Adrenal gland (tissue), 12 donors: ENCODE results near the gene GPSM1. TPM values are rescaled to one million over a fixed set of nuclear protein-coding genes. Genes with fewer than 3 reads are reported as not detected.

Experiments
- DNase-seq, 7 donors: peaks; one replicate each; pipeline ENCODE4 v3.0.0-alpha.2; 2019 to 2020
- H3K27ac ChIP-seq, 5 donors: fragments of 200-600 bp; sonication (generic) in 4 of 5; 1 replicate in 3 of 5; 2 replicates in 2 of 5; pipeline versions ENCODE4 v1.5.1 to v1.8.0; 2016 to 2020; ENCODE audit warnings: mild to moderate bottlenecking in 1 of 5
- H3K27me3 ChIP-seq: fragments of 200-600 bp; 2 replicates; pipeline ENCODE4 v1.8.0; 2021
- H3K36me3 ChIP-seq, 2 donors: fragments of 200-600 bp; replicated peaks in 1 of 2; 1 replicate in 1 of 2; 2 replicates in 1 of 2; pipeline versions ENCODE4 v1.5.1 to v1.8.0; 2018 to 2022
- H3K4me1 ChIP-seq, 2 donors: fragments of 200-600 bp; replicated peaks in 1 of 2; 1 replicate in 1 of 2; 2 replicates in 1 of 2; pipeline versions ENCODE4 v1.5.1 to v1.8.0; 2018 to 2021
- H3K4me3 ChIP-seq, 4 donors: fragments of 200-600 bp; sonication (generic) in 3 of 4; one replicate each; pipeline ENCODE4 v1.5.1; 2016 to 2018
- H3K9me3 ChIP-seq, 3 donors: fragments of 200-600 bp; sonication (generic) in 1 of 3; replicated peaks in 1 of 3; 1 replicate in 2 of 3; 2 replicates in 1 of 3; pipeline versions ENCODE4 v1.5.1 to v1.8.0; 2016 to 2021
- CTCF ChIP-seq, 6 experiments: fragments of 450-650 bp in 4 of 6; fragments of 200-600 bp in 2 of 6; sonication (generic) in 1 of 6; IDR thresholded peaks; 1 replicate in 5 of 6; 2 replicates in 1 of 6; pipeline versions ENCODE4 v1.5.1 to v1.8.0; 2016 to 2021; ENCODE audit warnings: antibody characterized with exemption in 6 of 6, mild to moderate bottlenecking in 2 of 6, moderate library complexity in 1 of 6
- POLR2A ChIP-seq, 2 donors: fragments of 450-650 bp; IDR thresholded peaks; one replicate each; pipeline ENCODE4 v1.6.1; 2017; ENCODE audit warnings: antibody characterized with exemption in 2 of 2, mild to moderate bottlenecking in 2 of 2, moderate library complexity in 1 of 2
- WGBS, 4 donors: extraction: QIAGEN DNeasy Blood & Tissue Kit in 2 of 4; methylation state at CpG; one replicate each; pipeline versions ENCODE4 v1.1.5 to v1.1.7; 2013 to 2017; 5-methylcytosine and 5-hydroxymethylcytosine counted together
- intact Hi-C, 2 donors: fragments of 100-400 bp; cut with DNase I; formaldehyde crosslinking; loops; one replicate each; pipeline versions ENCODE4 v1.14.1 to v1.15.0; 2022 to 2023
- polyA plus RNA-seq, 3 donors: library from polyadenylated mRNA; stranded (reverse); fragments of 200-250 nt in 2 of 3; fragments of 350-450 nt in 1 of 3; fragmentation: Illumina TruSeq in 1 of 3; extraction: RNeasy Lipid Tissue Mini Kit (QIAGEN cat#74804) in 1 of 3; gene quantifications; one replicate each; pipeline ENCODE4 v1.2.3, GENCODE V29; 2013 to 2014
- total RNA-seq, 9 donors: library from RNA; depleted of rRNA in 4 of 9; stranded (reverse); fragments of >200 nt in 4 of 9; fragments of 120-200 nt in 1 of 9; fragmentation: NEBNext Ultra II Directional in 1 of 9; extraction: Animal tissue kit (Norgen Biotek cat#: 25700) in 1 of 9; gene quantifications; one replicate each; pipeline versions ENCODE4 v1.1.0 to v1.2.4, GENCODE V29; 2013 to 2023
- donor health status: healthy with polysubstance abuse.
- donor health status: Bipolar disorder and iron deficiency.
- donor health status: DM: yes; HTN: yes; CAD: no.
- donor health status: DM: no; HTN: no; CAD: no.
- donor health status: DM: no; HTN: no; CAD: no.
- donor health status: DM: yes; HTN: yes; CAD: no.

GPSM1 gene
- total and polyA plus RNA-seq, 12 donors = 2.9 to 50.4 (median 17.2) TPM

- Histone ChIP-seq H3K27ac (no peak overlapping the region), H3K9me3 (no peaks in the 10 kb centered on the region), H3K36me3 (peaks cover 0 to 86% of the 10 kb centered on the region in 2 donors), H3K4me3 (no peak overlapping the region), H3K4me1 (no peaks in the 10 kb centered on the region), H3K27me3 (no peaks in the 10 kb centered on the region)
- 89 to 99% (median 92%) methylated on average over 12 to 28 of the region's 28 CpGs for WGBS, 4 donors
- intact Hi-C loops = no loop called here
- no peak for DNase-seq
- TF ChIP-seq POLR2A (IDR thresholded peaks at IDR 0.05) = no peak
- TF ChIP-seq CTCF (IDR thresholded peaks at IDR 0.05) = no peak
Observed at GRCh38 chr9:136391737-136392537, 64.6 kb downstream of the GPSM1 start.

GRCh38 chr9:136392538-136393449 lies 65.5 kb downstream of the GPSM1 start:
- no peak for DNase-seq
- Histone ChIP-seq H3K36me3 (peaks cover 0 to 80% of the 10 kb centered on the region in 2 donors), H3K4me3 (no peak overlapping the region), H3K4me1 (no peaks in the 10 kb centered on the region), H3K27ac (no peak overlapping the region), H3K27me3 (no peaks in the 10 kb centered on the region), H3K9me3 (no peaks in the 10 kb centered on the region)
- 82 to 95% (median 88%) methylated on average over 4 to 21 of the region's 21 CpGs for WGBS, 4 donors
- intact Hi-C loops = no loop called here
- TF ChIP-seq POLR2A (IDR thresholded peaks at IDR 0.05) (no peak), CTCF (IDR thresholded peaks at IDR 0.05) (no peak)

GRCh38 chr9:136393531-136393930 lies 66.2 kb downstream of the GPSM1 start:
- H3K27me3 ChIP-seq = no peaks in the 10 kb centered on the region
- H3K27ac ChIP-seq = no peak overlapping the region
- no peak overlapping the region for H3K4me3 ChIP-seq
- 85 to 93% (median 87%) methylated on average over 17 of the region's 17 CpGs for WGBS, 4 donors
- intact Hi-C loops = no loop called here
- DNase-seq = no peak
- H3K36me3 ChIP-seq = peaks cover 0 to 72% of the 10 kb centered on the region in 2 donors
- no peak for TF ChIP-seq POLR2A (IDR thresholded peaks at IDR 0.05)
- no peak for TF ChIP-seq CTCF (IDR thresholded peaks at IDR 0.05)
- no peaks in the 10 kb centered on the region for H3K9me3 ChIP-seq
- peaks cover under 1 to 2% of the 10 kb centered on the region in 2 donors for H3K4me1 ChIP-seq

GRCh38 chr9:136394312-136395019 lies 67.1 kb downstream of the GPSM1 start:
- no peaks in the 10 kb centered on the region for H3K9me3 ChIP-seq
- TF ChIP-seq CTCF (IDR thresholded peaks at IDR 0.05) (no peak), POLR2A (IDR thresholded peaks at IDR 0.05) (no peak)
- intact Hi-C loops = no loop called here
- 89 to 95% (median 92%) methylated on average over 13 to 21 of the region's 21 CpGs for WGBS, 4 donors
- no peak overlapping the region for H3K27ac ChIP-seq
- H3K36me3 ChIP-seq = peaks cover 0 to 63% of the 10 kb centered on the region in 2 donors
- H3K27me3 ChIP-seq = no peaks in the 10 kb centered on the region
- H3K4me3 ChIP-seq = no peak overlapping the region
- DNase-seq = no peak
- peaks cover 9 to 12% of the 10 kb centered on the region in 2 donors for H3K4me1 ChIP-seq
